GM15510 (cell line): ENCODE results near the gene OTX2.

ENCODE experiments used
- POLR2A ChIP-seq: IDR thresholded peaks from 3 replicates; pipeline ENCODE4 v1.6.1; 2011; ENCODE audit warnings: borderline replicate concordance; ENCODE audit not compliant: insufficient read length; ENCODE audit errors: extremely low read depth

The OTX2 gene

GRCh38 chr14:56816574-56817391, 6.5 kb upstream of the OTX2 start:
- TF ChIP-seq POLR2A, result no peak

- TF ChIP-seq POLR2A, result no peak
Measured at GRCh38 chr14:56815745-56816144, 5.5 kb upstream of the OTX2 start.

GRCh38 chr14:56814969-56815700, 4.9 kb upstream of the OTX2 start:
- no peak for TF ChIP-seq POLR2A

- no peak for TF ChIP-seq POLR2A
Measured at GRCh38 chr14:56814519-56814959, 4.3 kb upstream of the OTX2 start.

- TF ChIP-seq POLR2A, result no peak
Measured at GRCh38 chr14:56813143-56813551, 2.9 kb upstream of the OTX2 start.

GRCh38 chr14:56812364-56813141, 2.3 kb upstream of the OTX2 start:
- no peak for TF ChIP-seq POLR2A

GRCh38 chr14:56811593-56812363, 1.5 kb upstream of the OTX2 start:
- TF ChIP-seq POLR2A, result no peak

- TF ChIP-seq POLR2A, result no peak
Measured at GRCh38 chr14:56810836-56811592, 735 bp upstream of the OTX2 start.

- TF ChIP-seq POLR2A, result no peak
Measured at GRCh38 chr14:56809270-56810146, 771 bp downstream of the OTX2 start.

GRCh38 chr14:56808383-56809269, 1.7 kb downstream of the OTX2 start:
- no peak for TF ChIP-seq POLR2A

- TF ChIP-seq POLR2A, result no peak
Measured at GRCh38 chr14:56808110-56808382, 2.2 kb downstream of the OTX2 start.
